SU-DHL-6 (cell line): ENCODE results near the gene ZBTB49.

Experiments used
- CTCF ChIP-seq: fragments of 200-600 bp; sonication (generic); IDR thresholded peaks from one replicate; pipeline ENCODE4 v1.5.1; 2017; ENCODE audit warnings: antibody characterized with exemption, mild to moderate bottlenecking, low read length, moderate library complexity; ENCODE audit not compliant: insufficient read depth, poor library complexity, severe bottlenecking
- EZH2phosphoT487 ChIP-seq: fragments of 200-600 bp; sonication (generic), shearing (Covaris generic); conservative IDR thresholded peaks from 2 replicates; pipeline ENCODE4 v1.6.1; 2018; ENCODE audit warnings: mild to moderate bottlenecking, antibody characterized with exemption, low read length, moderate library complexity, mixed read lengths

- TF ChIP-seq CTCF = no peak
- TF ChIP-seq EZH2phosphoT487 = no peak
Measured at GRCh38 chr4:4271912-4272311, 18.1 kb upstream of the ZBTB49 start.
